GOT3 (cell line): ENCODE measurements around the gene HOXB9.

ENCODE experiments used
- DNase-seq: peaks from one replicate; lab custom pipeline; 2025; ENCODE audit warnings: mixed read lengths; lab: John Stamatoyannopoulos, UW

Gene HOXB9

GRCh38 chr17:48624118-48624517, 2.0 kb downstream of the HOXB9 start:
- DNase-seq: no peak

- DNase-seq: no peak
These were observed 2.6 kb downstream of the HOXB9 start for GRCh38 chr17:48623583-48623982.

GRCh38 chr17:48622857-48623256, 3.3 kb downstream of the HOXB9 start:
- DNase-seq: no peak

- DNase-seq: no peak
These were observed 4.5 kb downstream of the HOXB9 start for GRCh38 chr17:48621410-48622392.

- no peak for DNase-seq
These were observed 5.6 kb downstream of the HOXB9 start for GRCh38 chr17:48620461-48621139.

- DNase-seq: no peak
These were observed 6.2 kb downstream of the HOXB9 start for GRCh38 chr17:48619826-48620449.

- DNase-seq: peak; percentile 61
These were observed 7.8 kb downstream of the HOXB9 start for GRCh38 chr17:48618256-48618896.

- no peak for DNase-seq
These were observed 8.5 kb downstream of the HOXB9 start for GRCh38 chr17:48617471-48618255.

GRCh38 chr17:48616717-48617470, 9.3 kb downstream of the HOXB9 start:
- no peak for DNase-seq

GRCh38 chr17:48615963-48616716, 10.0 kb downstream of the HOXB9 start:
- no peak for DNase-seq

GRCh38 chr17:48615047-48615962, 10.9 kb downstream of the HOXB9 start, which contains the start of gene HOXB8:
TSS of gene HOXB8 (minus strand) at chr17:48615292. CDS start at chr17:48614704, 588 bp downstream.
- DNase-seq: no peak

- no peak for DNase-seq
These were observed 12.1 kb downstream of the HOXB9 start for GRCh38 chr17:48613862-48614694.

GRCh38 chr17:48612854-48613691, 13.1 kb downstream of the HOXB9 start:
- DNase-seq: no peak

- no peak for DNase-seq
These were observed 13.7 kb downstream of the HOXB9 start for GRCh38 chr17:48612456-48612853.

GRCh38 chr17:48611681-48612455, 14.3 kb downstream of the HOXB9 start:
- no peak for DNase-seq

- DNase-seq: no peak
These were observed 14.9 kb downstream of the HOXB9 start for GRCh38 chr17:48611213-48611612.
